ENCODE results near the gene GAGE12J. TPM values are rescaled to one million over a fixed set of nuclear protein-coding genes. Genes with fewer than 3 reads are reported as not detected.

The GAGE12J gene
- total RNA-seq, 4 donors from 2014 or later = not detected

GRCh38 chrX:49292400-49293362, 29.2 kb upstream of the GAGE12J start:
- TF ChIP-seq CTCF (IDR thresholded peaks at IDR 0.05; ENCODE audit: low read depth) = no peak

GRCh38 chrX:49300703-49301102, 21.1 kb upstream of the GAGE12J start:
- TF ChIP-seq CTCF (IDR thresholded peaks at IDR 0.05; ENCODE audit: low read depth) = no peak

- TF ChIP-seq CTCF (IDR thresholded peaks at IDR 0.05; ENCODE audit: low read depth) = no peak
Observed at GRCh38 chrX:49303346-49303745, 18.5 kb upstream of the GAGE12J start, which contains the start of gene GAGE10. TSS of gene GAGE10 (plus strand) at chrX:49303646. CDS start at chrX:49304860, 1,214 bp downstream.

GRCh38 chrX:49308604-49309269, 13.1 kb upstream of the GAGE12J start:
- no peak for TF ChIP-seq CTCF (IDR thresholded peaks at IDR 0.05; ENCODE audit: low read depth)

- no peak for TF ChIP-seq CTCF (IDR thresholded peaks at IDR 0.05; ENCODE audit: low read depth)
Observed at GRCh38 chrX:49309401-49309981, 12.3 kb upstream of the GAGE12J start.

GRCh38 chrX:49310371-49310770, 11.5 kb upstream of the GAGE12J start:
- no peak for TF ChIP-seq CTCF (IDR thresholded peaks at IDR 0.05; ENCODE audit: low read depth)

- TF ChIP-seq CTCF (IDR thresholded peaks at IDR 0.05; ENCODE audit: low read depth) = no peak
Observed at GRCh38 chrX:49312176-49312575, 9.7 kb upstream of the GAGE12J start.
